ENCODE data around the gene STK24.
A peak's percentile ranks its signal among the peaks of the same experiment; 100 is the strongest.

STK24 gene

DNA sequence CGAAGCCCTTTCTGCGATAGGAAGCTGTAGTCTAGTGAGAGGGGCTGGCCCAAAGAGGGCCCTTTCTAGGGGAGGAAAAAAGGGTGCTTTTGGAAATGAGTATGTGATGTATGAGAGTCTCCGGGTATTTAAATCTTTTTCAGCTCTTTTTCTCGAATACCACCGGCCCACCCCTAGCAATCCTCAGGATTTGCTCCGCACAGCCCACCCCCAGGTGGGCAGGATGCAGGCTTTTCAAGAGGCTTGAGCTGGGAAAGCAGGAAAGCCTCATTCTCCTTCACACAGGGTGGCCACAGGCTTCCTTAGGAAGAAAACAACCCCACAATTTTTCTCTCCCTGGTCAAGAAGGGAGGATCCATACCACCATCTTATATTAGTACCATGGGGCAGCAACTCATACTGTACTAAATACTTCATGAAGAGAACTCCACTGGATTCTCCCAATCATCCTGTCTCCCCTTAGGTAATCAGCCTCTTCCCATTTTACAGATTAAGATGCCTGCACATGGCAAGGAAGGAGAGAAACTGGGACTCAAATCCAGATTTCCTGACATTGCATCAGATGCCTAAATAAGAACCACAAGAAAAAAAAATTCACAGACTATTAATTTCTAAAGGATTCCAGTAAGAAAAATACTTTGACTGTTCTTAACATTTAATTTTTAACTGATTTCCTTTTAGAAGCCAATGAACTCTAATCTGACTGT is 84.4 kb downstream of the STK24 start:
- H3F3A ChIP-seq (ENCODE audit: insufficient read depth, low read length) = peaks cover 28% of the 10 kb centered on the region
- peaks cover 42% of the 10 kb centered on the region for H4K20me1 ChIP-seq (ENCODE audit: insufficient read depth, low read length)
- H3K27ac ChIP-seq (ENCODE audit: low read length) = no peak overlapping the region
- no peak for DNase-seq
- H3K36me3 ChIP-seq (replicated peaks; ENCODE audit: insufficient read depth, low read length) = no peaks in the 10 kb centered on the region
- H2AFZ ChIP-seq (ENCODE audit: low read length) = no peak overlapping the region
- H3K27me3 ChIP-seq (replicated peaks; ENCODE audit: insufficient read depth, low read length) = no peaks in the 10 kb centered on the region
- H3K4me3 ChIP-seq (ENCODE audit: low read length) = no peak overlapping the region
- H3K9ac ChIP-seq (ENCODE audit: low read length) = no peak overlapping the region
- peaks cover 89% of the 10 kb centered on the region for H3K79me2 ChIP-seq (ENCODE audit: low read length)
- TF ChIP-seq, protein P1, sequence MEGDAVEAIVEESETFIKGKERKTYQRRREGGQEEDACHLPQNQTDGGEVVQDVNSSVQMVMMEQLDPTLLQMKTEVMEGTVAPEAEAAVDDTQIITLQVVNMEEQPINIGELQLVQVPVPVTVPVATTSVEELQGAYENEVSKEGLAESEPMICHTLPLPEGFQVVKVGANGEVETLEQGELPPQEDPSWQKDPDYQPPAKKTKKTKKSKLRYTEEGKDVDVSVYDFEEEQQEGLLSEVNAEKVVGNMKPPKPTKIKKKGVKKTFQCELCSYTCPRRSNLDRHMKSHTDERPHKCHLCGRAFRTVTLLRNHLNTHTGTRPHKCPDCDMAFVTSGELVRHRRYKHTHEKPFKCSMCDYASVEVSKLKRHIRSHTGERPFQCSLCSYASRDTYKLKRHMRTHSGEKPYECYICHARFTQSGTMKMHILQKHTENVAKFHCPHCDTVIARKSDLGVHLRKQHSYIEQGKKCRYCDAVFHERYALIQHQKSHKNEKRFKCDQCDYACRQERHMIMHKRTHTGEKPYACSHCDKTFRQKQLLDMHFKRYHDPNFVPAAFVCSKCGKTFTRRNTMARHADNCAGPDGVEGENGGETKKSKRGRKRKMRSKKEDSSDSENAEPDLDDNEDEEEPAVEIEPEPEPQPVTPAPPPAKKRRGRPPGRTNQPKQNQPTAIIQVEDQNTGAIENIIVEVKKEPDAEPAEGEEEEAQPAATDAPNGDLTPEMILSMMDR (IDR thresholded peaks at IDR 0.05; ENCODE audit: low read length) = no peak
- TF ChIP-seq EZH2phosphoT487 (IDR thresholded peaks at IDR 0.05; ENCODE audit: low read length) (no peak), EZH2 (optimal IDR thresholded peaks at IDR 0.05; ENCODE audit: low read depth, low read length) (no peak)
- H3K4me1 ChIP-seq (ENCODE audit: low read length) = peaks cover 37% of the 10 kb centered on the region
- H3K9me3 ChIP-seq (replicated peaks; ENCODE audit: insufficient read depth, low read length) = no peaks in the 10 kb centered on the region
- H3K4me2 ChIP-seq (ENCODE audit: low read depth, low read length) = no peak overlapping the region
- H3K9me2 ChIP-seq (replicated peaks; ENCODE audit: insufficient read depth, low read length) = no peaks in the 10 kb centered on the region

- H3K9ac ChIP-seq (ENCODE audit: low read length) = no peak overlapping the region
- no peak for DNase-seq
- TF ChIP-seq EZH2 (optimal IDR thresholded peaks at IDR 0.05; ENCODE audit: low read depth, low read length) = no peak
- TF ChIP-seq, protein P1 (IDR thresholded peaks at IDR 0.05; ENCODE audit: low read length) = no peak
- peaks cover 89% of the 10 kb centered on the region for H3K79me2 ChIP-seq (ENCODE audit: low read length)
- H3K4me3 ChIP-seq (ENCODE audit: low read length) = no peak overlapping the region
- H3F3A ChIP-seq (ENCODE audit: insufficient read depth, low read length) = peaks cover 28% of the 10 kb centered on the region
- no peaks in the 10 kb centered on the region for H3K27me3 ChIP-seq (replicated peaks; ENCODE audit: insufficient read depth, low read length)
- H4K20me1 ChIP-seq (ENCODE audit: insufficient read depth, low read length) = peaks cover 39% of the 10 kb centered on the region
- H3K4me2 ChIP-seq (ENCODE audit: low read depth, low read length) = peak overlapping the region; percentile 61
- no peak overlapping the region for H3K27ac ChIP-seq (ENCODE audit: low read length)
- H3K9me2 ChIP-seq (replicated peaks; ENCODE audit: insufficient read depth, low read length) = no peaks in the 10 kb centered on the region
- no peak overlapping the region for H2AFZ ChIP-seq (ENCODE audit: low read length)
- no peaks in the 10 kb centered on the region for H3K9me3 ChIP-seq (replicated peaks; ENCODE audit: insufficient read depth, low read length)
- H3K36me3 ChIP-seq (replicated peaks; ENCODE audit: insufficient read depth, low read length) = no peaks in the 10 kb centered on the region
- H3K4me1 ChIP-seq (ENCODE audit: low read length) = peaks cover 44% of the 10 kb centered on the region
Measured at GRCh38 chr13:98490866-98491265, 86.0 kb downstream of the STK24 start.

GRCh38 chr13:98490195-98490836 is 86.6 kb downstream of the STK24 start:
- Histone ChIP-seq H3K9me3 (replicated peaks; ENCODE audit: insufficient read depth, low read length) (no peaks in the 10 kb centered on the region), H4K20me1 (ENCODE audit: insufficient read depth, low read length) (peaks cover 36% of the 10 kb centered on the region), H3K4me1 (ENCODE audit: low read length) (peaks cover 44% of the 10 kb centered on the region), H3K27ac (ENCODE audit: low read length) (peak overlapping the region; percentile 89; the same call in 1 of the 2 replicates), H3K9me2 (replicated peaks; ENCODE audit: insufficient read depth, low read length) (no peaks in the 10 kb centered on the region), H3K4me3 (ENCODE audit: low read length) (peak overlapping the region; percentile 27), H3K79me2 (ENCODE audit: low read length) (peaks cover 89% of the 10 kb centered on the region), H3K27me3 (replicated peaks; ENCODE audit: insufficient read depth, low read length) (no peaks in the 10 kb centered on the region), H3K4me2 (ENCODE audit: low read depth, low read length) (peak overlapping the region; percentile 61), H2AFZ (ENCODE audit: low read length) (no peak overlapping the region), H3K9ac (ENCODE audit: low read length) (no peak overlapping the region; the same call in 1 of the 2 replicates), H3F3A (ENCODE audit: insufficient read depth, low read length) (peaks cover 28% of the 10 kb centered on the region), H3K36me3 (replicated peaks; ENCODE audit: insufficient read depth, low read length) (no peaks in the 10 kb centered on the region)
- no peak for DNase-seq
- TF ChIP-seq EZH2 (optimal IDR thresholded peaks at IDR 0.05; ENCODE audit: low read depth, low read length) = no peak
- TF ChIP-seq EZH2phosphoT487 (IDR thresholded peaks at IDR 0.05; ENCODE audit: low read length) = no peak
- TF ChIP-seq, protein P1 (IDR thresholded peaks at IDR 0.05; ENCODE audit: low read length) = no peak

Measured in MM.1S (cell line).